Measurements from ENCODE around the gene MS4A3. TPM values are rescaled to one million over a fixed set of nuclear protein-coding genes. Genes with fewer than 3 reads are reported as not detected.

The MS4A3 gene
- total and polyA plus RNA-seq, 10 of the 15 experiments (the other 5 are each of a cell fraction or from before 2014, with no cell fraction given) = 0.13 TPM; not detected in 9

DNA sequence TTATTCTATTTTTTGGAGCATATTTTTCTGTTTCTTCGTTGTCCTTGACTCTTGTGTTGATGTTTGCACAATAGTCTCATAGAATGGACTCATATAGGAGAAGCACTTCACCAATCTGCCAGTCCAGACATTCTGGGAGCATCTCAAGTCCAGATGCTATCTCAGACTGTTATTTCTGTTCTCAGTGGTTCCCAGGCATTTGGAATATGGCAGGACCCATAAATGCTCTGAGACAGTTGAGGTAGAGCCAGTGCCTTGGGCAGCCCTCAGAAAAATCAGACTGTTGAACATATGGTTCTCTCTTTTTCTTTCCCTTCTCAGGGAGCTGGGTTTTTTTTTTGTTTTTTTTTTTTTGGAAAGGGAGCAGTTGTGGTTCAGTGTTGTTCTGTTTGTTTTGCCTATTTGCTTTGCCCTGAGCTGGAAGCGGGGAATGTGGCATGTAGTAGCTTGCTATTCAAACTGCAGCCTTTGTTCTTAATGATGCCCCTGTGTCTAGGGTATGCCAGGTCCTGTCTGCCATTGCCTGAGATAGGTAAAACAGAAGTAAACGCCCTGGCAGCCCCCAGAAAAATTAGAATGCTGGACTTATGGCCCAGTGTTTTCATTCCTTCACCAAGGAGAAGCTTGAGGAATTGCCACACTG lies 28.3 kb downstream of the MS4A3 start:
- Histone ChIP-seq H3K9ac (ENCODE audit: control insufficient read depth, insufficient read depth, low read length) (no peak overlapping the region), H3K9me3 (replicated peaks; ENCODE audit: control insufficient read depth, insufficient read depth, low read length) (no peaks in the 10 kb centered on the region), H2AFZ (ENCODE audit: control insufficient read depth, low read depth, low read length) (no peak overlapping the region), H3K27me3 (replicated peaks in 1 of 2; ENCODE audit: control insufficient read depth in 2 of 2, insufficient read depth in 2 of 2, low read length in 1 of 2) (no peaks in the 10 kb centered on the region; a peak in 1 of 4 replicates), H3K4me1 (ENCODE audit: control insufficient read depth, insufficient read depth, low read length) (no peaks in the 10 kb centered on the region), H3K79me2 (ENCODE audit: control insufficient read depth, insufficient read depth, low read length) (no peaks in the 10 kb centered on the region), H3K4me2 (ENCODE audit: control insufficient read depth, insufficient read depth) (no peak overlapping the region), H3K27ac (ENCODE audit: control insufficient read depth, insufficient read depth) (no peak overlapping the region), H3K4me3 (no peak overlapping the region), H3K36me3 (ENCODE audit: control insufficient read depth in 2 of 2, insufficient read depth in 2 of 2, low read length in 1 of 2) (no peaks in the 10 kb centered on the region), H4K20me1 (ENCODE audit: control insufficient read depth, insufficient read depth) (no peaks in the 10 kb centered on the region)
- ChIA-PET SMC1A (ENCODE audit: uncharacterized antibody, unreplicated experiment) (interaction anchor here (1.5 kb wide), 1 partner anchor 9 kb away, joined by 3 read pairs; no protein-coding TSS in a partner anchor), POLR2A (no interaction called here), CTCF (interaction anchor here (0.8 to 1.3 kb wide), 2 partner anchors 44 to 180 kb away, joined by 3 to 4 read pairs; no protein-coding TSS in a partner anchor), RAD21 (ENCODE audit: unreplicated experiment) (no interaction called here)
- no TSS peak for BruUV-seq (replicated peaks)
- ATAC-seq = no peak
- no peak for DNase-seq (ENCODE audit: low read depth, low spot score)
- FAIRE-seq = no peak
- TF ChIP-seq HDAC2 (IDR thresholded peaks at IDR 0.05) (no peak), ZBTB40 (IDR thresholded peaks at IDR 0.05; ENCODE audit: borderline replicate concordance) (no peak), SREBF1 (IDR thresholded peaks at IDR 0.05; ENCODE audit: low read length) (no peak), BHLHE40 (IDR thresholded peaks at IDR 0.05; ENCODE audit: borderline replicate concordance in 1 of 2, low read depth in 2 of 2, low read length in 1 of 2) (no peak), ZBTB4 (CRISPR knock-in tag; IDR thresholded peaks at IDR 0.05) (no peak), ZNF274 (IDR thresholded peaks at IDR 0.05; ENCODE audit: insufficient read depth, insufficient read length) (no peak), ZSCAN29 (IDR thresholded peaks at IDR 0.05) (no peak), ZNF217 (IDR thresholded peaks at IDR 0.05) (no peak)
- in situ Hi-C loops (cut with MboI) = no loop called here
- intact Hi-C loops (cut with micrococcal nuclease; ENCODE audit: unreplicated experiment) = no loop called here
- WGBS (ENCODE audit: insufficient coverage, insufficient replicate concordance, low lambda C conversion rate, missing lambda C conversion rate) = 0% methylated on average over 3 of the region's 3 CpGs

All from GM12878 (cell line).